ENCODE measurements around the gene GPR161.

DNA sequence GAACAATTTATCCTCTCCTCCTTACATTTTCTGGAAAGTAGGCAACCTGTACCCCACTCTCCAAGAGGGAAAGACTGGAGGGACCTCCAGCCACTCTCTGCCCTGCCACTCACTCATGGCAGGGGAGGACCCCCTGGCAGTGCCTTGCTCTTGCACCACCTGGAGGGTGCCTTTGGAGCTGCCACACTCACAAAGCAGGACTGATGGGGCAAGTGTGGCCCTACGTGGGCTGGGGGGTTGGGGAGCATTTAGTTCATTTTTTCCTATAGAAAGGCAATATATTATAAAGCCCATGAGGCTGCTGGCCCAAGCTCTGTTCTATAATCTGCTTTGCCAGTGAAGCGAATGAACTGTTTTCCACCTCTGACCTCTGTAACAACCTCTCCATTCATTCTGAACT, 50.3 kb downstream of the GPR161 start:
- TF ChIP-seq CTCF (IDR thresholded peaks at IDR 0.05): no peak
- no peak for TF ChIP-seq POLR2AphosphoS5 (IDR thresholded peaks at IDR 0.05)

Measured in esophagus muscularis mucosa (tissue), 3 donors.